Fibroblast of upper back skin (primary cell): ENCODE data around the gene RAB19.
"Not testable (repeated sequence)": the region's sequence is repeated elsewhere in the genome, so short reads cannot be mapped to it uniquely, and the experiment has no call there.

Source experiments
- DNase-seq: peaks from one replicate; pipeline ENCODE4 v3.0.0-alpha.2; 2013

RAB19 gene

GRCh38 chr7:140402178-140402835 is 1.6 kb upstream of the RAB19 start:
- DNase-seq, result peak; percentile 54

DNA sequence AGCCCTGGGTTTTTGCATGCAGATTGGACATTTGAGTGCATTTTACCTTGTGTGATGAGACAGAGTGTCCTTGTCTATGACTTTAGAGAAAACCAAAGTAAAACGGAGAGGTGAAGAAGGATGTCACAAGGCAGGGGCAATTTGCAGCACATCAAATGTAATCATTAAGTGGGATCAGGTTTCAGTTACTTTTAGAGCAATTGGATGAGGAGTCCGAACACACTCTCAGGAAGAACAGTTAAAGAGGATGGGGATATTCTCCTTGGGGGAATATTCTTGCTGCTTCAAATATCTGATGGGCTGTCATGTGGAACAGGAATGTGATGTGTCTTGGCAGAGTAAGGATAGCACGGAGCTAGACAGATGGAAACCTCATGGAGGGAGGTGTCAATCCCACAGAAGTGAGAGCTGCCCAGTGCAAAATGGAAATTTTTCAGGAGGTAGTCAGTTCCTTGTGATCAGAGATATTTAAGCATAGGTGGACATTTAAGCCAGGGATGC is 757 bp downstream of the RAB19 start:
- DNase-seq, result peak; percentile 21

DNA sequence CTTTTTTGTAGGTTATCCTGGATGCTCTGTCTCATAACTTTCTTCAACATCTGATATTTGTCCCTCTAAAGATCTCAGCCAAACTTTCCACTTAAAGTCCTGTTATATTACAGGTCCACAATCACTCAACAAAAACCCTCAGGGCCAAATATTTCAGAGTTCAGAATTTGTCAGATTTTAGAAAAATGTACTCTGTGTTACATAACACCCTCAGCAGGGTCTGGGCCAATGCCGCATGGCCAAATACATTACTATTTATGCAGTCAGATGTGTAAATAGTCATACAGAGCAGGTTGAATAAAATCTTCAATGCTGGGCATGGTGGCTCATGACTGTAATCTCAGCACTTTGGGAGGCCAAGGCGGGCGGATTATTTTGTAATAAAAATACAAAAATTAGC is 11.5 kb downstream of the RAB19 start:
- DNase-seq, result no peak

DNA sequence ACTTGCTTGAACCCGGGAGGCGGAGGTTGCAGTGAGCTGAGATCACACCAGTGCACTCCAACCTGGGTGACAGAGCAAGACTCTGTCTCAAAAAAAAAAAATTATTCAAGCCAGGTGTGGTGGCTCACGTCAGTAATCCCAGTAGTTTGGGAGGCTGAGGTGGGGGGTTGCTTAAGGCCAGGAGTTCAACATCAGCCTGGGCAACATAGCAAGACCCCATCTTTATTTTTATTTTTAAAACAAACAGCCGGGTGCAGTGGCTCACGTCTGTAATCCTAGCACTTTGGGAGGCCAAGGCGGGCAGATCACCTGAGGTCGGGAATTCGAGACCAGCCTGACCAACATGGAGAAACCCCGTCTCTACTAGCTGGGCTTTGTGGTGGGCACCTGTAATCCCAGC is 12.0 kb downstream of the RAB19 start:
- DNase-seq, result not testable (repeated sequence)

- no peak for DNase-seq
Observed at GRCh38 chr7:140416560-140416959, 12.7 kb downstream of the RAB19 start.

GRCh38 chr7:140417456-140418155 is 13.7 kb downstream of the RAB19 start:
- no peak for DNase-seq

GRCh38 chr7:140418156-140418472 is 14.3 kb downstream of the RAB19 start:
- not testable (repeated sequence) for DNase-seq

- DNase-seq, result no peak
Observed at GRCh38 chr7:140418653-140419052, 14.8 kb downstream of the RAB19 start.

DNA sequence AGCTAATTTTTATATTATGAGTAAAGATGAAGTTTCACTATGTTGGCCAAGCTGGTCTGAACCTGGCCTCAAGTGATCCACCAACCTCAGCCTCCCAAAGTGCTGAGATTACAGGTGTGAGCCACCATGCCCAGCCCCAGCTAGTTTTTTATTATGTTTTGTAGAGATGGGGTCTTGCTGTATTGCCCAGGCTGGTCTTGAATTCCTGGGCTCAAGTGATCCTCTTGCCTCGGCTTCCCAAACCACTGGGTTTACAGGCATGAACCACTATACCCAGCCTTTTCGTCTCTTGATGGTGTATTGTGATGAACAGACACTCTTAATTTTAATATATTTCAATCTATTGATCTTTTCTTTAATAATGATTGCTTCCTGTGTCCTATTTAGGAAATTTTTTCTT is 17.7 kb downstream of the RAB19 start:
- no peak for DNase-seq

- no peak for DNase-seq
Observed at GRCh38 chr7:140423501-140423900, 19.6 kb downstream of the RAB19 start.

DNA sequence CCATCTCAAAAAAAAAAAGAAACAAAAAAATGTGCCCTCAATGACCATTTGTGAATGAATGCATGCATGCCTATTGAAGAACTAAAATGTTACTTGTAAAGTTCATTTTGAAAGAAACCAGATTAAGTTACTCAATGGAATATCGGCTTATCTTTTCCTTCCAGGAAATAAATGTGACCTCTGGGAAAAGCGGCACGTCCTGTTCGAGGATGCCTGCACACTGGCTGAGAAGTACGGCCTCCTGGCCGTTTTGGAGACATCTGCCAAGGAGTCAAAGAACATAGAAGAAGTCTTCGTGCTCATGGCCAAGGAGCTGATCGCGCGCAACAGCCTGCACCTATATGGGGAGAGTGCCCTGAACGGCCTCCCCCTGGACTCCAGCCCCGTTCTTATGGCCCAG is 21.9 kb downstream of the RAB19 start:
- no peak for DNase-seq

DNA sequence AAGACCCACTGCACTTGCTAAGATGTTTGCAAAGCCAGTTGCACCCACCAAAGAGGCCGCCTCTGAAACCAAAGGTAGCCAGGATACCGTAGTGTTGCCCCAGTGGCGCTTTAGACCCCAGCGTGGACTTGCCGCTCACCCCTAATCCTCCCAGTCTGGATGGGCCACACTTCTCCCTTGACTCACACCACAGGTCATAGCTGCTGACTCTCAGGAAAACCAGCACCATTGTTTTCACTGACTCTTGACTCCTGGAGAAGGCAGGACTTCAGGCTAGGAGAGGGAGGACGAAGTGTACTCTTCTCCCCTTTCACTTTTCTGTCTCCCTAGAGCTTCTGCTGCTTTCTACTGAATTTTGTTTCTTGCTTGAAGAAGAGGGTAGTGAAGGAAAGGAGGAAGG is 22.3 kb downstream of the RAB19 start:
- no peak for DNase-seq

- DNase-seq, result no peak
Observed at GRCh38 chr7:140433396-140433795, 29.5 kb downstream of the RAB19 start.

GRCh38 chr7:140435252-140435895 is 31.5 kb downstream of the RAB19 start:
- DNase-seq, result no peak

DNA sequence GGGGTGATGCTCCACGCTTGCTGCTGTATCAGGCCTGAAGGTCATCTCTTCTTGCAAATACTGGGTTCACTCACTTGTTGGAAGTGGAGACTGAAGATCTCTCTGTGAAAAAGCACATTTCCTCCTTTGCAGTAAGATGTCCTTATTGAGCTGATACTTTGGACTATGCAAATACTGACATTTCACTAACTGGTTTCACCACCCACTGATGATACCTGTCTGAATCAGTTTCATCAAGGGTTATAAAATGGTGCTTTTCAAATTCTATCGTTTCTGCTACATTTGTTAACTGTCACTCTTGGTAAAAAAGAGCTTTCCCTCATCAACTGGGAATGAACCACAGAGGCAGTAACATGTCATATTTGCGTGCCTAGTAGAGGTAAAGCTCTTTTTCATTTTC is 35.5 kb downstream of the RAB19 start:
- DNase-seq, result no peak

- no peak for DNase-seq
Observed at GRCh38 chr7:140440593-140440992, 36.7 kb downstream of the RAB19 start.

DNA sequence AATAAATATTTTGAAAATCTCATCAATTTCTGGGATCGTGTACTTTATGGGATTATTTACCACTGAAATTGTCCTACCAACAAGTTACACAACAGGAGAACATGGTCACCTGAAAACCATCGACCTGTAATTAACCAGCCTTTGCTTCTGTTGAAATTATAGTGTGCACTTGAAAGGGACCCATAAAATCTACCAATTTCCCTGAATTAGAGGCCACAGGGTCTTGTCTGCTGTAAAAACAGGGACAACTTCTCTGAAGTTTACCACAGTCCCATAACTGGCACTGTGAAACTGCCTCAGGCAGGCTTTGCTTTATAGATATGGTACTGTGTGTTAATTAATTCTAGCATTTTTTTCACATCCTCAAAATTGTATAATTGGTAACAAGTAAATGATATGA is 37.7 kb downstream of the RAB19 start:
- no peak for DNase-seq

DNA sequence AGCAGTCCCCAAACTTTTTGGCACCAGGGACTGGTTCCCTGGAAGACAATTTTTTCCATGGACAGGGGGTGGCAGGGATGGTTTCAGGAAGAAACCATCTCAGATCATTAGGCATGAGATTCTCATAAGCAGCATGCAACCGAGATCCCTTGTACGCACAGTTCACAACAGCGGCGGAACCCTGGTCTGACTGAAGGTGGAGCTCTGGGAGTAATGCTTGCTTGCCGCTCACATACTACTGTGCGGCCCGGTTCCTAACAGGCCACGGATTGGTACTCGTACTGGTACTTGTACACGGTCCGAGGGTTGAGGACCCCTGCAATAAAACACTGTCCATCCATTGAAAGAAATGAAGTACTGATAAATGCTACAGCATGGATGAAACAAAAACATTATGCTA is 42.6 kb downstream of the RAB19 start:
- DNase-seq, result no peak

- no peak for DNase-seq
Observed at GRCh38 chr7:140447841-140448240, 44.0 kb downstream of the RAB19 start.

DNA sequence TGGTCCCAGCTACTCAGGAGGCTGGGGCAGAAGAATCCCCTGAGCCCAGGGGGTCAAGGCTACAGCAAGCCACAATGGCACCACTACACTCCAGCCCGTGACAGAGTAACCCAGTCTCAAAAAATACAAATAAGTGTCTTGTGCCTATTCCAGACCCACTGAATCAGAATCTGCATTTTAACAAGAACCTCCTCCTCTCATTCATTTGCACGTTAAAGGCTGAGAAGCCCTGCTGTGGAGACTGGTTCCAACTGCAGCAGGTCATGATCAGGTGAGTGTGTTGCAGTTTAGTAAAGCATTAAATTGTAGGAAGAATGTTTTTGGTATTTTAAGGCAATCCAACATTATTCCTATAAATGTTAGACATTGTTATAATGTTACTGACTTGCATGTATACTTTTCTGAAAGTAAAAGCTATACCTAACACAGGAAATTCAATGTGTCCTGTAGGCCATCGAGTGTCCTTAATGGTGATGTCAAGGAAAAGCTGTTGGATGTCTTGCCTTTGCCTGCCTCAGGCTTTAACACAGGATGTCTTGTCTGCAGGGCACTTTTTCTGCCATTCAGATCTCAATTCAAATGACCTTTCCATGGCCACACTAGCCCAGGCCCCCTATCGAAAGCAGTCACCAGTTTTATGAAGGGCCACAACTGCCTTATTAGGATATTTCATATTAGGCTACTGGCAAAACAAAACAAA is 45.1 kb downstream of the RAB19 start:
- no peak for DNase-seq

GRCh38 chr7:140451716-140452115 is 47.9 kb downstream of the RAB19 start:
- no peak for DNase-seq

- no peak for DNase-seq
Observed at GRCh38 chr7:140453273-140453672, 49.4 kb downstream of the RAB19 start.

GRCh38 chr7:140453785-140454656 is 50.2 kb downstream of the RAB19 start:
- not testable (repeated sequence) for DNase-seq
